ENCODE data around the gene SLC23A2.

DNA sequence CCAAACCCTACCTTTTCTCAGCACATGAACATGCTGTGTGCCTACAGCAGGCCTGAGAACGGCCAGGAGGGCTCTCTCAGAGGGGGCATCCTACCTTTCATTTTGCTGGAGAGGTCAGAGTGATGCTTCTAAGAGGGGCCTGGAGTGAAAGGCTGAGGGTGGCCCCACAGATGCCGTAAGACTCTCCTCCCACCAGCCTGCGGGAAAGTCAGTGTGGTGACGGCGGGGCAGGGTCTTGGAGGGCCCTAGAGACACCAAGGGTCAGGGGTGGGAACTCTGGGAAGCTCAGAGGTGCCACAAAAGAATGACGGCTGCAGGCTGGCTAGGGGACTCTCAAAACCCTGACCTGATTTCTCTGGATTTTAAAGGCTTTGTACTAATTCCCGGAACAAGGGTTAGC, 107.6 kb downstream of the SLC23A2 start:
- no peak for TF ChIP-seq EZH2 (IDR thresholded peaks at IDR 0.05; ENCODE audit: insufficient read depth, poor library complexity, severe bottlenecking)
- TF ChIP-seq EZH2phosphoT487 (IDR thresholded peaks at IDR 0.05; ENCODE audit: insufficient read depth, low read depth) = no peak
